ENCODE data around the gene ZNF154. TPM values are rescaled to one million over a fixed set of nuclear protein-coding genes. Genes with fewer than 3 reads are reported as not detected.

The ZNF154 gene
- total RNA-seq, 1 donor, result 2.5 TPM

- no peak within 1 kb of the TSS for H3K4me3 ChIP-seq (ENCODE audit: low read depth, low read length)
- TF ChIP-seq CTCF (IDR thresholded peaks at IDR 0.05; ENCODE audit: insufficient read depth, low read length), result no peak
- DNase-seq (ENCODE audit: low read depth), result no peak
These were observed 40.4 kb downstream of the ZNF154 start, which contains the start of gene ZSCAN4 for GRCh38 chr19:57668635-57669034. ZSCAN4 (plus strand) TSS chr19:57668935; CDS start chr19:57676146, 7,211 bp downstream.

DNA sequence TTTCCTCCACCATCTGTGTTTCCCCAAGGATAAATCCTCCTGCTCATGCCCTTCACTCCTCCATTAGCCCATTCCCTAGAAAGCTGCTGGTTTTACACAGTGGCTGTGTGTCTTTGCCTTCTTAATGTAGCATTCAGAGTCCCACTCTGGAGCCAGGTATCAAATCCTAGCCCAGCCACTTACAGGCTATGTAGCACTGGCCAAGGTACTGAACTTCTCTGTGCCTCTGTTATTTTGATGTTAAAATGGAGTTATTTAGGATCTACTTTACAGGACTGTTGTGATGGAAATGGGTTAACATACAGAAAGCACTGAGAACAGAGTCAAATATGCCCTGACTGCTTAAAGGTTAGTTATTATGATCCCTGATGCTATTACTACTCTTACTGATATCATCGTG lies 41.8 kb downstream of the ZNF154 start:
- DNase-seq (ENCODE audit: low read depth), result no peak
- no peak overlapping the region for H3K4me3 ChIP-seq (ENCODE audit: low read depth, low read length)
- TF ChIP-seq CTCF (IDR thresholded peaks at IDR 0.05; ENCODE audit: insufficient read depth, low read length), result no peak

- no peak for DNase-seq (ENCODE audit: low read depth)
- H3K4me3 ChIP-seq (ENCODE audit: low read depth, low read length), result no peak overlapping the region
- no peak for TF ChIP-seq CTCF (IDR thresholded peaks at IDR 0.05; ENCODE audit: insufficient read depth, low read length)
These were observed 43.7 kb downstream of the ZNF154 start for GRCh38 chr19:57665261-57665806.

DNA sequence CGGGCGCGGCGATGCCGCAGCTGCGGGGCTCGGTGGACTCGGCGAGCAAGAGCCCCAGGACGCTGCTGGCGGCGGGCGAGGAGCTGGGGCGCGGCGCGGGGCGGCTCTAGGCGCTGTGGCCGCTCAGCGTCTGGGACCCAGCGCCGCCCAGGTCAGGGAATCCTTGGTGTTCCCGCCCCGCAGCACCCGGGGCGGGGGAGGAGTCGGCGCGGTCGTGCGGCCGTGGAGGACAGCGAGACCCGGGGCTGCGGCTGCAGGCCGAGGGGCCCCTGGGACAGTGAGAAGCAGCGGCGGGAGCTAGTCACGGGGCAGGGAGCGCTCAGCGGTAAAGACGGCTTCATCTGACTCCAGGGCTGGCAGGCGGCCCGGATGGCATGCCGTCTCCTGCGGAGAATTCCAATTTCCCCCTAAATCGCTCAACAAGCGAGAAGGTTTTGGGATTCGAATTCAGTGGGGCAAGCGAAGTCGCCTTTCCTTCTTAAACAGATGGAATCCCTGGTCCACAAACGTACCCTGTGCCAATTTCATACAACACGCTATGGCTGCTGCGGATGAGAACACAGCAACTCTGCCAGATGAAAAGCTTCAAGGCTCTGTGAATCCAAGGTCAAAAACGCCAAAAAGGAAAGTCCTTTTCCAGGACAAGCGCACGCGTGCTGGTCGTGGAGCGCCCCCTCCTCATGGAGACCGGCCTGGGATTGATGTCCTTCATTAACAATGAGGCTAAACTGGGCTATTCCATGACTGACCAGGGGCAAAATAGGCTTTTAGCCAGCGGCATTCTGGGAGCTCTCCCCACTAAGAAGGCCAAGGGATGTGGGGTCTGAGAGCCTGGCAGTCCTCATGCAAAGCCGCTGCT lies 44.5 kb downstream of the ZNF154 start:
- DNase-seq (ENCODE audit: low read depth), result peak; percentile 46
- H3K4me3 ChIP-seq (ENCODE audit: low read depth, low read length), result peak overlapping the region; percentile 68
- no peak for TF ChIP-seq CTCF (IDR thresholded peaks at IDR 0.05; ENCODE audit: insufficient read depth, low read length)

- DNase-seq (ENCODE audit: low read depth), result no peak
- no peak overlapping the region for H3K4me3 ChIP-seq (ENCODE audit: low read depth, low read length)
- TF ChIP-seq CTCF (IDR thresholded peaks at IDR 0.05; ENCODE audit: insufficient read depth, low read length), result no peak
These were observed 52.7 kb downstream of the ZNF154 start for GRCh38 chr19:57656346-57656745.

DNA sequence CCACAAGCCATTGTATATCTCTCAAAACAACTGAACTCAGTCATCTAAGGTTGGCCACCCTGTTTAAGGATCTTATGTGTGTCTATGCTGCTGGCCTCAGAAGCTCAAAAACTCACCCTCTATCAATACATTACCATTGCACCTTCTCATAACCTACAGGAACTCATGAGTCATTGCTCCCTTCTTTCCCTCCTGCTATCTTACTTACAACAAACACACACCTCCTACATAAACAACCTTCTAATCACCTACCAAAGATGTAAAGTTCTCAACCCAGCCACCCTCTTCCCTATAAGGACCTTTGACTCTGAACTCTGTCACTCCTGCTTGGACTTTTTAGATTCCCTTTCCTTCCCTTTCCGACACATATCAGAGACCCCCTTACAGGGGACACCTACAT lies 53.6 kb downstream of the ZNF154 start:
- H3K4me3 ChIP-seq (ENCODE audit: low read depth, low read length), result no peak overlapping the region
- no peak for TF ChIP-seq CTCF (IDR thresholded peaks at IDR 0.05; ENCODE audit: insufficient read depth, low read length)
- no peak for DNase-seq (ENCODE audit: low read depth)

Measured in fibroblast of the aortic adventitia (primary cell).